Hepatic stellate cell (primary cell): ENCODE results near the gene HACD1.
"Not testable (repeated sequence)": the region's sequence is repeated elsewhere in the genome, so short reads cannot be mapped to it uniquely, and the experiment has no call there.

ENCODE experiments used
- DNase-seq: peaks from one replicate; pipeline ENCODE4 v3.0.0; 2011; ENCODE audit warnings: low spot score

HACD1 gene

GRCh38 chr10:17643339-17643754, 26.2 kb upstream of the HACD1 start:
- DNase-seq: peak; percentile 75

GRCh38 chr10:17640331-17640816, 23.2 kb upstream of the HACD1 start:
- no peak for DNase-seq

- no peak for DNase-seq
These were observed 20.7 kb upstream of the HACD1 start for GRCh38 chr10:17637869-17638268.

- no peak for DNase-seq
These were observed 16.2 kb upstream of the HACD1 start for GRCh38 chr10:17633353-17633752.

GRCh38 chr10:17632590-17632989, 15.4 kb upstream of the HACD1 start:
- not testable (repeated sequence) for DNase-seq

- DNase-seq: no peak
These were observed 9.5 kb upstream of the HACD1 start for GRCh38 chr10:17626656-17627055.

- no peak for DNase-seq
These were observed 7.8 kb upstream of the HACD1 start for GRCh38 chr10:17624996-17625395.

- DNase-seq: no peak
These were observed 4.9 kb upstream of the HACD1 start for GRCh38 chr10:17622061-17622460.

- peak; percentile 75 for DNase-seq
These were observed 657 bp downstream of the HACD1 start for GRCh38 chr10:17616403-17617030.

- no peak for DNase-seq
These were observed 7.6 kb downstream of the HACD1 start for GRCh38 chr10:17609523-17610079.

- DNase-seq: peak; percentile 46
These were observed 9.4 kb downstream of the HACD1 start for GRCh38 chr10:17607603-17608332.

- DNase-seq: no peak
These were observed 10.1 kb downstream of the HACD1 start for GRCh38 chr10:17607060-17607459.

- no peak for DNase-seq
These were observed 10.6 kb downstream of the HACD1 start for GRCh38 chr10:17606547-17607040.

GRCh38 chr10:17605936-17606335, 11.2 kb downstream of the HACD1 start:
- no peak for DNase-seq

- peak; percentile 26 for DNase-seq
These were observed 18.1 kb downstream of the HACD1 start for GRCh38 chr10:17599089-17599488.

GRCh38 chr10:17597386-17597785, 19.8 kb downstream of the HACD1 start:
- no peak for DNase-seq

- DNase-seq: no peak
These were observed 26.1 kb downstream of the HACD1 start for GRCh38 chr10:17590969-17591645.

- DNase-seq: not testable (repeated sequence)
These were observed 27.9 kb downstream of the HACD1 start for GRCh38 chr10:17589316-17589715.

- no peak for DNase-seq
These were observed 28.8 kb downstream of the HACD1 start for GRCh38 chr10:17588420-17588819.

- DNase-seq: not testable (repeated sequence)
These were observed 29.9 kb downstream of the HACD1 start for GRCh38 chr10:17587321-17587720.

GRCh38 chr10:17586821-17587234, 30.3 kb downstream of the HACD1 start:
- DNase-seq: no peak

GRCh38 chr10:17585016-17585415, 32.2 kb downstream of the HACD1 start:
- no peak for DNase-seq
